ENCODE data around the gene TFB1M.
"Not testable (repeated sequence)": the region's sequence is repeated elsewhere in the genome, so short reads cannot be mapped to it uniquely, and the experiment has no call there.

TFB1M gene

GRCh38 chr6:155314092-155314772 is at the start of gene TFB1M:
TFB1M (minus strand) TSS chr6:155314484; CDS start chr6:155314428, 56 bp downstream.
- peak; percentile 91 for DNase-seq (ENCODE audit: low spot score)

GRCh38 chr6:155364021-155364420 is 49.7 kb upstream of the TFB1M start:
- not testable (repeated sequence) for DNase-seq (ENCODE audit: low spot score)

GRCh38 chr6:155362968-155363632 is 48.8 kb upstream of the TFB1M start:
- DNase-seq (ENCODE audit: low spot score): not testable (repeated sequence)

DNA sequence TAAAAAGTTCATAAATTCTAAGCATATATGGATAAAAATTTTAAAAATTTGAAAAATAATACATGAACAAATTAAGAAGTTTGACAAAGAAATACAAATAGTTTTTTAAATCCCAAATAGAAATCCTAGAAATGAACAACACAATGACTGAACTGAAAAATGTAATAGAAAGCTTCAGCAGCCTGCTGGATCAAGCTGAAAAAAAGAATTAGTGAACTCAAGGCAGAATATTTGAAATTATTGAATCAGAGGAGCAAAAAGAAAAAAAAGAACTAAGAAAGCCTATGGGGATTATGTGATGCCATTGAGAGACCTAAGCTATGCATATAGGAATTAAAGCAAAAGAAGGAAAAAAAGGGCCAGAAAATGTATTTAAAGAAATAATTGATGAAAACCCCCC is 39.9 kb upstream of the TFB1M start:
- DNase-seq (ENCODE audit: low spot score): no peak

DNA sequence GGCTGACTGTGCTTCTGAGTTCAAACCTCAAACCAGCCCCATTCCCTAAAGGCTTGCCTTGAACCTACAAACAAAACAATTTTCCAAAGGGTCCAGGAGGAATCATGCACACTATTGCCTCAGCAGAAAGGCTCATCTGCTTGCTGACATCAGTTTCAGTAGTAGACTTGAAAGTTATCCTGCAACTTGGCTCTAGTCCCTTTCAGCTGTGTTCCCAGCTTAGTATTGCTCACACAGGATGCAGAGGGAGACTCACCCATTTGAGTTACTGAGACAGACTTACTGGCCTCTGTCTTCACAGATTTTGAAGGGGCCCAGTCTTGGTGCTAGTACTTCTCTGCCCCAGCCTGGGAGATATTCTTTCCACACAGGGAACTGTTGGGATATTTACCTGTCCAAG is 38.5 kb upstream of the TFB1M start:
- no peak for DNase-seq (ENCODE audit: low spot score)

GRCh38 chr6:155352130-155352420 is 37.8 kb upstream of the TFB1M start:
- no peak for DNase-seq (ENCODE audit: low spot score)

- no peak for DNase-seq (ENCODE audit: low spot score)
These were observed 37.2 kb upstream of the TFB1M start for GRCh38 chr6:155351273-155352129.

DNA sequence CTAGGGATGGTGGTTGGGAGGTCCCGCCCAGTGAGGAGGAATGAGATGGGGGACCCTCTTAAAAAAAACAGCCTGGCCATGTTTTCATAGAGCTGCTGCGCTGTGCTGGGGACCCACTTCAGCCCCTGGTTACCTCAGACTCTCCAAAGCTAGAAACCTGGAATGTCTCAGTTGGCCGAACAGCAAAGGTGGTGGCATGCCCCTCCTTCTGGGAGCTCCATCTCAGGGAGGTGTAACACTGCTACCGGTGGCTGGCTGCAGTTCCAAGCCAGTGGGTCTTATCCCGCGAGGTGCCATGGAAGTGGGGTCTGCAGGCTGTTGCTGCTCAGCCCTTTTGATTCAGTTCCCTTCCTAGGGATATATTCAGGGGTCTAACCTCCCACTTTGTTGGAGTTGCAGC is 35.7 kb upstream of the TFB1M start:
- no peak for DNase-seq (ENCODE audit: low spot score)

DNA sequence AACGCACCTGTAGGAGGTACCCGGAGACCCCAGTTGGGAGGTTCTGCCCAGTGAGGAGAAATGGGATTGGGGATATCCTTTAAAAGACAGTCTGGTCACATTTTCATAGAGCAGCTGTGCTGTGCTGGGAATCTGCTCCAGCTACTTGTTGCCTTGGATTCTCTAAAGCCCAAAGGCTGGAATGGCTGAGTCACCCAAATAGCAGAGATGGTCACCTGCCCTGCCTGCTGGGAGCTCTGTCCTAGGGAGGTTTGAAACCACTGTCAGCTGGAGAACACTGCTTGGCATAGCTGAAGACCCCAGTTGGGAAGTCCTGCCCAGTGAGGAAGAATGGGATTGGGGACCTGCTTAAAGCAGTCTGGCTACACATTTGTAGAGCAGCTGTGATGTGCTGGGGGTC is 34.8 kb upstream of the TFB1M start:
- DNase-seq (ENCODE audit: low spot score): no peak

DNA sequence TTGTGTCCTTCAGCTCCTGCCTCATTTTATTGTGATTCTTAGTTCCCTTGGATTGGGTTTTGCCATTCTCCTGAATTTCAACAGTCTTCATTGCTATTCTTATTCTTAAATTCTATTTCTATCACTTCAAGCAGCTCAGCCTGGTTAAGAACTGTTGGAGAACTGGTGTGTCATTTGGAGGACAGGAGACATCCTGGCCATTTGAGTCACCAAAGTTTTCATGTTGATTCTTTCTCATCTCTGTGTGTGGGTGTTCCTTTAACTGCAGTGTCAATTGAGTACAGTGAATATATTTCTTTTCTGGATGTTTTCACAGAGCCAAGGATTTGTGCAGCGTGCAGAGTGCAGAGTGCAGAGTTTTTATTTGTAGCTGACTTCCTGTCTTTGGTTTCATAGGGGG is 33.5 kb upstream of the TFB1M start:
- DNase-seq (ENCODE audit: low spot score): no peak

DNA sequence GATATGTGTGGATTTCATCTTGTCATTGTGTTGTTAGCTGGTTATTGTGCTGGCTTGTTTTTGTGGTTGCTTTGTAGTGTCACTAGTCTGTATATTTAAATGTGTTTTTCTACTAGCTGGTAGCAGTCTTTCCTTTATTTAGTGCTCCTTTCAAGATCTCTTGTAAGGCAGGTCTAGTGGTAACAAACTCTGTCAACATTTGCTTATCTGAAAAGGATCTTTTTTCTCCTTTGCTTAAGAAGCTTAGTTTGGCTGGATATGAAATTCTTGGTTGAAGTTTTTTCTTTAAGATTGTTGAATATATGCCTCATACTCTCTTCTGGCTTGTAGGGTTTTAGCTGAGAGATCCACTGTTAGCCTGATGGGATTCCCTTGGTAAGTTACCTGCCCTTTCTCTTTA is 32.7 kb upstream of the TFB1M start:
- DNase-seq (ENCODE audit: low spot score): no peak

GRCh38 chr6:155344341-155345006 is 30.2 kb upstream of the TFB1M start:
- DNase-seq (ENCODE audit: low spot score): no peak

DNA sequence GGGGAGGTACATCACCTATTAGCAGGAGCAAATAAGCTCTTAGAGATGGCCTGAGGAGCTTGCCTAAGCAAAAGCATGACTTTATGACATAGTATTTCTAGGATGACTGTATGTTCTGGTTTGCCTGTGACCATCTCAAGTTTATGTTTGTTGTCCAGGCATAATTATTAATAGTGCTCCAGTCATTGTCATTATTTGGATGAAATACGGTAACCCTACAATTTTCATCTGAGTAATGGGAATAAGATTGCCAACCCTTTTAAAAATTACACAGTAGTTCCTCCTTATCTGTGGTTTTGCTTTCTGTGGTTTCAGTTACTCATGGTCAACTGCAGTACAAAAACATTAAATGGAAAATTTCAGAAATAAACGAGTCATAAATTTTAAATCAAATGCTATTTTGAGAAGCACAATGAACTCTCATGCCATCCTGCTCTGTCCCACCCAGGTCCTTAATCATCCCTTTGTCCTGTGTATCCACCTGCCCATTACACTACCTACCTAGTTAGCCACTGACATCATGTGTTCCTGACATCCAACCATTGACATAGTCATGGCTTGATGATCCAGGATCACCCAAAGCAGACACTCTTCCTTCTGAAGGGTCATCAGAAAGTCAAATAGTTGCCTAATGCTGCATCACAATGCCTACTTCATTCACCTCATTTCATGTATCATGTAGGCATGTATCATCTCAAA is 27.0 kb upstream of the TFB1M start:
- no peak for DNase-seq (ENCODE audit: low spot score)

DNA sequence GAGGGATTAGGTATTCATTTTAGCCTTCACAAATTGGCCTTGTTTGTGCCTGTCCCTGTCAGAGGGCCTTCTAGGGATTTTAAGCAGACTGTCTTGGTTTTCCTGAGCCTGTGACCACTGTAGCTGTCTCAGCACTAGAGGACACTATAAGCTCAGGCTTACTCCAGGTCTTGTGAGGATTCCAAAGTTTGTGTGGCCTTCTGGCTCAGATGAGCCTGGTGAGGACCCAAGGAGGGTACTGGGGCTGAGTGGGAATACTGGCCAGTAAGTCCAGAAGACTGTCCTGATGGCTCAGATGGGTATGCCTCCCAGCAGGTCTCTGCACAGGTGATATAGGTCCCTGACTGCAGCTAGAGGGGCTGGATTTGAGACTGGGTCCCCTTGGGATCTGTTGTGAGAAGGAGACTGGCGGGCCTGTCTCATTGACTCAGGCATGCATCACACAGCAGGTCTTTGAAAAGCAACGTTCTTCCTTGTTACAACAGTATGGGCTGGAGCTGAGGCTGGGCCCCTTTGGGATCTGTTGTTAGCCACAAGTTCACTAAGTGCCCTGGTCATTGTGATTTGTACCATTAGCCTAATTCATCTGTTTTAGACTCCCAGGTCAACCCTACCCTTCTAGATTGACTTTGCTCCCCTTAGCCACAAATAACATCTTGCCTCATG is 26.3 kb upstream of the TFB1M start:
- no peak for DNase-seq (ENCODE audit: low spot score)

GRCh38 chr6:155339929-155340328 is 25.6 kb upstream of the TFB1M start:
- not testable (repeated sequence) for DNase-seq (ENCODE audit: low spot score)

DNA sequence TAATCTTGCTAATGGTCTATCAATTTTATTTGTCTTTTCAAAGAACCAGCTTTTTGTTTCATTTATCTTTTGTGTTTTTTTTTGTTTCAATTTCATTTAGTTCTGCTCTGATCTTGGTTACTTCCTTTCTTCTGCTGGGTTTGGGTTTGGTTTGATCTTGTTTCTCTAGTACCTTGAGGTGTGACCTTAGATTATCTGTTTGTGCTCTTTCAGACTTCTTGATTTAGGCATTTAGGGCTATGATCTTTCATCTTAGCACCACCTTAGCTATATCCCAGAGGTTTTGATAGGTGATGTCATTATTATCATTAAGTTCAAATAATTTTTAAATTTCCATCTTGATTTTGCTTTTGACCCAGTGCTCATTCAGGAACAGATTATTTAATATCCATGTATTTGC is 24.0 kb upstream of the TFB1M start:
- DNase-seq (ENCODE audit: low spot score): not testable (repeated sequence)

DNA sequence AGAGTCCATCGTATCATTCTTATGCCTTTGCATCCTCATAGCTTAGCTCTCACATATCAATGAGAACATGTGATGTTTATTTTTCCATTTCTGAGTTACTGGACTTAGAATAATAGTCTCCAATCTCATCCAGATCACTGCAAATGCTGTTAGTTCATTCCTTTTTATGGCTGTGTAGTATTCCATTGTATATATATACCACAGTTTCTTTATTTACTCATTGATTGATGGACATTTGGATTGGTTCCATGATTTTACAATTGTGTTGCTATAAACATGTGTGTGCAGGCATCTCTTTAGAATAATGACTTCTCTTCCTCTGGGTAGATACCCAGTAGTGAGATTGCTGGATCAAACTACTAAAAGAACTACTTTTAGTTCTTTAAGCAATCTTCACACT is 21.0 kb upstream of the TFB1M start:
- no peak for DNase-seq (ENCODE audit: low spot score)

GRCh38 chr6:155334073-155334472 is 19.8 kb upstream of the TFB1M start:
- not testable (repeated sequence) for DNase-seq (ENCODE audit: low spot score)

GRCh38 chr6:155333414-155333813 is 19.1 kb upstream of the TFB1M start:
- DNase-seq (ENCODE audit: low spot score): no peak

DNA sequence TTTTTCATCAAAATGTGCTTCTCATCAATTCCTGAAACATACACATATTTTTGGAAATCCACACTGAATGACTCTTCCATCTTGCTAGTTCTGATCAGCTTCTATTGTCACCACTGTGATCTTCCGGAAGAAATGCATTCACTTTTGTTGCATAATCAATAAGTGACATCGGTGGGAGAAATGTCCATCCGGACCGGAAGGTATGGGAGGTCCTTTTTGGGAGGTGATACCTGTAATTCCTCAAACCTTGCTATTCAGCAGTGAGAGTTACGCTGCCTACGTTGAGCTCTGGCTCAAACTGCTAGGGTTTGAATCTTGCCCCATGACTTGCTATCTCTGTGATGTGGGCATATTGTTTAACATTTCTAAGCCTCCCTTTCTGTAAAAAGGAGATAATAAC is 16.6 kb upstream of the TFB1M start:
- DNase-seq (ENCODE audit: low spot score): no peak

- no peak for DNase-seq (ENCODE audit: low spot score)
These were observed 15.9 kb upstream of the TFB1M start for GRCh38 chr6:155330133-155330734.
